GM12865 (cell line): ENCODE measurements around the gene COL9A1.
"Not testable (repeated sequence)": the region's sequence is repeated elsewhere in the genome, so short reads cannot be mapped to it uniquely, and the experiment has no call there.

ENCODE experiments used
- DNase-seq: peaks from one replicate; pipeline ENCODE4 v3.0.0; 2010; ENCODE audit warnings: low read depth
- H3K4me3 ChIP-seq: 2 replicates; pipeline ENCODE4 v1.5.1; 2011; ENCODE audit warnings: mild to moderate bottlenecking, low read depth, low read length, control low read depth
- TF ChIP-seq, protein P1 (sequence below): IDR thresholded peaks from 2 replicates; pipeline ENCODE4 v1.5.1; 2011; ENCODE audit warnings: low read length, control low read depth, low read depth, inconsistent platforms; ENCODE audit not compliant: insufficient read depth; ENCODE audit errors: missing control alignments

The COL9A1 gene

GRCh38 chr6:70303034-70303525, at the start of gene COL9A1:
TSS of gene COL9A1 (minus strand) at chr6:70303084. CDS start at chr6:70302924, 160 bp downstream.
- no peak within 1 kb of the TSS for H3K4me3 ChIP-seq
- TF ChIP-seq, protein P1, sequence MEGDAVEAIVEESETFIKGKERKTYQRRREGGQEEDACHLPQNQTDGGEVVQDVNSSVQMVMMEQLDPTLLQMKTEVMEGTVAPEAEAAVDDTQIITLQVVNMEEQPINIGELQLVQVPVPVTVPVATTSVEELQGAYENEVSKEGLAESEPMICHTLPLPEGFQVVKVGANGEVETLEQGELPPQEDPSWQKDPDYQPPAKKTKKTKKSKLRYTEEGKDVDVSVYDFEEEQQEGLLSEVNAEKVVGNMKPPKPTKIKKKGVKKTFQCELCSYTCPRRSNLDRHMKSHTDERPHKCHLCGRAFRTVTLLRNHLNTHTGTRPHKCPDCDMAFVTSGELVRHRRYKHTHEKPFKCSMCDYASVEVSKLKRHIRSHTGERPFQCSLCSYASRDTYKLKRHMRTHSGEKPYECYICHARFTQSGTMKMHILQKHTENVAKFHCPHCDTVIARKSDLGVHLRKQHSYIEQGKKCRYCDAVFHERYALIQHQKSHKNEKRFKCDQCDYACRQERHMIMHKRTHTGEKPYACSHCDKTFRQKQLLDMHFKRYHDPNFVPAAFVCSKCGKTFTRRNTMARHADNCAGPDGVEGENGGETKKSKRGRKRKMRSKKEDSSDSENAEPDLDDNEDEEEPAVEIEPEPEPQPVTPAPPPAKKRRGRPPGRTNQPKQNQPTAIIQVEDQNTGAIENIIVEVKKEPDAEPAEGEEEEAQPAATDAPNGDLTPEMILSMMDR = no peak
- DNase-seq = no peak

GRCh38 chr6:70351461-70351860, 48.6 kb upstream of the COL9A1 start:
- TF ChIP-seq, protein P1 = no peak
- H3K4me3 ChIP-seq = no peak overlapping the region
- no peak for DNase-seq

- no peak overlapping the region for H3K4me3 ChIP-seq
- TF ChIP-seq, protein P1 = no peak
- DNase-seq = no peak
These were observed 42.7 kb upstream of the COL9A1 start for GRCh38 chr6:70345619-70346018.

DNA sequence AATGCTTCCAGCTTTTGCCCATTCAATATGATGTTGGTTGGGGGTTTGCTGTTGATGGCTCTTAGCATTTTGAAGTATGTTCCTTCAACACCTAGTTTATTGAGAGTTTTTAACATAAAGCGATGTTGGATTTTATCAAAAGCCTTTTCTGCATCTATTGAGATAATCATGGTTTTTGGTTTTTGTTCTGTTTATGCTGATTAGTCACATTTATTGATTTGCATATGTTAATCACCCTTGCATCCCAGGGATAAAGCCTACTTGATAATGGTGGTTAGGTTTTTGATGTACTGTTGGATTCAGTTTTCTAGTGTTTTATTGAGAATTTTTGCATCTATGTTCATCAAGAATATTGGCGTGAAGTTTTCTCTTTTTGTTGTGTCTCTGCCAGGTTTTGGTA, 40.4 kb upstream of the COL9A1 start:
- H3K4me3 ChIP-seq = no peak overlapping the region
- TF ChIP-seq, protein P1 = no peak
- DNase-seq = no peak

DNA sequence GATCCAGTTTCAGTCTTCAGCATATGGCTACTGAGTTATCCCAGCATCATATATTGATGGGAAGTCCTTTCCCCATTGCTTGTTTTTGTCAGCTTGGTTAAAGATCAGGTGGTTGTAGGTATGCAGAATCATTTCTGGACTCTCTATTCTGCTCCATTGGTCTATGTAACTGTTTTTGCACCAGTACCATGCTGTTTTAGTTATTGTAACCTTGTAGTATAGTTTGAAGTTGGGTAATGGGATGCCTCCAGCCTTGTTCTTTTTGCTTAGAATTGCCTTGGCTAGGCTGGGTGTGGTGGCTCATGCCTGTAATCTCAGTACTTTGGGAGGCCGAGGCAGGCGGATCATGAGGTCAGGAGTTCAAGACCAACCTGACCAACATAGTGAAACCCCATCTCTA, 36.9 kb upstream of the COL9A1 start:
- DNase-seq, H3K4me3 ChIP-seq: not testable (repeated sequence)

DNA sequence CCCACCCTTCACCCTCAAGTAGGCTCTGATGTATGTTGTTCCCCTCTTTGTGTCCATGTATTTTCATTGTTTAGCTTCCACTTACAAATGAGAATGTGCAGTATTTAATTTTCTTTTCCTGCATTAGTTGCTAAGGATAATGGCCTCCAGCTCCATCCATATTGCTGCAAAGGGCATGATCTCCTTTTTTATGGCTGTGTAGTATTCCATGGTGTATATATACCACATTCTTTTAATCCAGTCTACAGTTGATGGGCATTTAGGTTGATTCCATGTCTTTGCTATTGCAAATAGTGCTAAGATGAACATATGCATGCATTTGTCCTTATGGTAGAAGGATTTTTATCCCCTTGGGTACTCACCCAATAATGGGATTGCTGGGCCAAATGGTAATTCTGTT, 35.9 kb upstream of the COL9A1 start:
- TF ChIP-seq, protein P1 = no peak
- no peak for DNase-seq
- no peak overlapping the region for H3K4me3 ChIP-seq

GRCh38 chr6:70337743-70338105, 34.8 kb upstream of the COL9A1 start:
- no peak overlapping the region for H3K4me3 ChIP-seq
- TF ChIP-seq, protein P1 = no peak
- no peak for DNase-seq
